ENCODE data around the gene CHST6.

The CHST6 gene

DNA sequence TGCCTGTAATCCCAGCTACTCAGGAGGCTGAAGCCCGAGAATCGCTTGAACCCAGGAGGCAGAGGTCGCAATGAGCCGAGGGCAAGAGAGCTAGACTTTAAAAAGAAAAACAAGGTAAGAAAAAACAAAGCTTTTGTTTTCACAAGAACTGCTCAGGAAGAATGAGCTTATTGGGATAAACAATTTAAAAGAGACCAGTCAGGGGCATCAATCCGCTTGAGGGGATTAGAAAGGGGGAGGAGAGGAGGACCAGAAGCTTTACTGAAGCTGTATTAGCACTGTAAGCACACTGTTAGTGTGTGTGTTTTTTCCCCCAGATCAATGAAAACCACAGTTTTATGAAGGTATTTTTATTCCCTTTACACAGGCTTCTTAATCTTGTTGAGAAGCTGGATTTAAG is 39.6 kb downstream of the CHST6 start:
- no peak for TF ChIP-seq CTCF (conservative IDR thresholded peaks at IDR 0.05; ENCODE audit: low read depth, low read length)
- no peak for DNase-seq (ENCODE audit: low read depth)
- H3K4me3 ChIP-seq (ENCODE audit: low read length) = no peak overlapping the region

DNA sequence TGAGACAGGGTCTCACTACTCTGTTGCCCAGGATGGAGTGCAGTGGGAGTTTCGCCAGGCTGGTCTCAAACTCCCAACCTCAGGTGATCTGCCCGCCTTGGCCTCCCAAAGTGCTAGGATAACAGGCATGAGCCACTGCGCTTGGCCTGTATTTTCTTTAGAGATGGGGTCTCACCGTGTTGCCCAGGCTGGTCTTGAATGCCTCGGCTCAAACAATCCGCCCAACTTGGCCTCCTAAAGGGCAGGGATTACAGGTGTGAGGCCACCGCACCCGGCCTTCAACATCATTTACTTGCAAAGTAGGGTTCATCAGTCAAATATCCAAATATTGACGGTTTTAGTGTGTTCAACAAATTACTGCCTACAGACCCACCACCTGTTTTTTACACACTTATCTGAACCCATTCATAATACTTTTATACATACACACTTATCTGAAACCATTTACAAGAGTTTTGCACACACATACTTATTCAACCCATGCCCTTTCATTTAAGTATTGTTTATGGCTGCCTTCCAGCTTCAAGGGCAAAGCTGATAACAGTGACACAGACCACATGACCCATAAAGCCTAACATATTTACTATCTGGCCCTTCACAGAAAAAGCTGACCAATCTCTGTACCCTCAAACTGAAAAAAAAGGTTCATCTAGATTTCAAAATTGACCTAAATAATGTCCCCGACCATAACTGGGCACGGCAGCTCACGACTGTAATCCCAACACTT is 42.6 kb downstream of the CHST6 start:
- H3K4me3 ChIP-seq (ENCODE audit: low read length) = no peak overlapping the region
- TF ChIP-seq CTCF (conservative IDR thresholded peaks at IDR 0.05; ENCODE audit: low read depth, low read length) = no peak
- no peak for DNase-seq (ENCODE audit: low read depth)

GRCh38 chr16:75446416-75446815 is 48.8 kb downstream of the CHST6 start:
- no peak for TF ChIP-seq CTCF (conservative IDR thresholded peaks at IDR 0.05; ENCODE audit: low read depth, low read length)
- no peak for DNase-seq (ENCODE audit: low read depth)
- H3K4me3 ChIP-seq (ENCODE audit: low read length) = no peak overlapping the region

- no peak for TF ChIP-seq CTCF (conservative IDR thresholded peaks at IDR 0.05; ENCODE audit: low read depth, low read length)
- DNase-seq (ENCODE audit: low read depth) = no peak
Measured at GRCh38 chr16:75445298-75445697, 49.9 kb downstream of the CHST6 start.

DNA sequence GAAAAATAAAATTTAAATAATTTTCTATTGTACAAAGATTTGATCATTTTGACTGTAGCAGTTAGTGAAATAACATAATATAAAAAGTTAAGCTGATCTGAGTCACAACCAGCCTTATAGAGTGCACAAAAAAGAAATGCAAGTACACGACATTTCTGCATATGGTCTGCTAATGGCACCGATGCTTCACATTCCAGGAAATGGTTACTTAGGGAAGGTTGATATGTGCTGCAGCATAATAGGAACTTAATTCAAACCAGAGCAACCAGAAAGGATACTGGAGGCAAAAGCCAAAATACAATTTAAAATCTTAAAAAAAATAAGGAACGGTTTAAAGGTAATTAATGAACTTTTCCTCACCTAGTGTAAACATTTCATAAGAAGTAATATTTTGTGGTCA is 51.9 kb downstream of the CHST6 start:
- TF ChIP-seq CTCF (conservative IDR thresholded peaks at IDR 0.05; ENCODE audit: low read depth, low read length) = no peak
- DNase-seq (ENCODE audit: low read depth) = no peak
- H3K4me3 ChIP-seq (ENCODE audit: low read length) = no peak overlapping the region

More at GRCh38 chr16:75445298-75445697, 49.9 kb downstream of the CHST6 start:
- H3K4me3 ChIP-seq (ENCODE audit: low read length) = no peak overlapping the region

- peak overlapping the region; percentile 75 for H3K4me3 ChIP-seq (ENCODE audit: low read length)
- TF ChIP-seq CTCF (conservative IDR thresholded peaks at IDR 0.05; ENCODE audit: low read depth, low read length) = no peak
Measured at GRCh38 chr16:75433732-75434413, 61.4 kb downstream of the CHST6 start.

More at GRCh38 chr16:75433732-75434413, 61.4 kb downstream of the CHST6 start:
- DNase-seq (ENCODE audit: low read depth) = peak; percentile 93

Measured in retinal pigment epithelial cell (primary cell).